ENCODE data around the gene PTPRH.

PTPRH gene

GRCh38 chr19:55208880-55209692 is at the start of gene PTPRH:
Gene PTPRH (minus strand): TSS chr19:55209501. CDS start chr19:55209433, 68 bp downstream.
- no peak for DNase-seq (ENCODE audit: low read depth)

- DNase-seq (ENCODE audit: low read depth) = peak; percentile 35
Measured at GRCh38 chr19:55258476-55258827, 49.2 kb upstream of the PTPRH start.

GRCh38 chr19:55257461-55258420 is 48.4 kb upstream of the PTPRH start:
- DNase-seq (ENCODE audit: low read depth) = no peak

GRCh38 chr19:55256562-55257460 is 47.5 kb upstream of the PTPRH start:
- DNase-seq (ENCODE audit: low read depth) = no peak

- no peak for DNase-seq (ENCODE audit: low read depth)
Measured at GRCh38 chr19:55255618-55256423, 46.5 kb upstream of the PTPRH start.

- DNase-seq (ENCODE audit: low read depth) = no peak
Measured at GRCh38 chr19:55254625-55254977, 45.3 kb upstream of the PTPRH start.

- peak; percentile 36 for DNase-seq (ENCODE audit: low read depth)
Measured at GRCh38 chr19:55253842-55254624, 44.7 kb upstream of the PTPRH start.

- no peak for DNase-seq (ENCODE audit: low read depth)
Measured at GRCh38 chr19:55252760-55253663, 43.7 kb upstream of the PTPRH start.

GRCh38 chr19:55251341-55252081 is 42.2 kb upstream of the PTPRH start:
- DNase-seq (ENCODE audit: low read depth) = no peak

- no peak for DNase-seq (ENCODE audit: low read depth)
Measured at GRCh38 chr19:55250262-55251036, 41.1 kb upstream of the PTPRH start.

GRCh38 chr19:55249841-55250240 is 40.5 kb upstream of the PTPRH start:
- no peak for DNase-seq (ENCODE audit: low read depth)

- no peak for DNase-seq (ENCODE audit: low read depth)
Measured at GRCh38 chr19:55248704-55249103, 39.4 kb upstream of the PTPRH start.

GRCh38 chr19:55248166-55248675 is 38.9 kb upstream of the PTPRH start:
- no peak for DNase-seq (ENCODE audit: low read depth)

- DNase-seq (ENCODE audit: low read depth) = no peak
Measured at GRCh38 chr19:55247621-55248099, 38.4 kb upstream of the PTPRH start.

- no peak for DNase-seq (ENCODE audit: low read depth)
Measured at GRCh38 chr19:55246462-55247451, 37.5 kb upstream of the PTPRH start.

Measured in activated T-helper 1 cell treated with Interleukin-2 at 50 U/mL for 16 hours (primary cell).